Panc1 (cell line): ENCODE results near the gene C3orf33. TPM values are rescaled to one million over a fixed set of nuclear protein-coding genes. Genes with fewer than 3 reads are reported as not detected.

Source experiments
- ATAC-seq: fragments of 200-7000 bp; cut with Tn5 transposase; 2 replicates; pipeline ENCODE4 v1.9.1; 2020; ENCODE audit warnings: mild to moderate bottlenecking, moderate library complexity
- BruUV-seq: library from RNA; stranded (reverse); fragments of 400-500 nt; replicated peaks from 2 replicates; lab custom pipeline; 2021; lab: Mats Ljungman, UMichigan
- CTCF ChIA-PET: fragments of 300-600 bp; sonication (Branson Sonifier 250); formaldehyde crosslinking; loops from one replicate; lab custom pipeline; 2022; ENCODE audit warnings: antibody characterized with exemption; lab: Charles Lee
- POLR2A ChIA-PET: fragments of 300-600 bp; sonication (Branson Sonifier 250); formaldehyde crosslinking; loops from one replicate; lab custom pipeline; 2022; ENCODE audit warnings: antibody characterized with exemption; lab: Charles Lee
- DNase-seq: peaks from one replicate; pipeline ENCODE4 v3.0.0-alpha.2; 2010; ENCODE audit warnings: low read depth, low spot score
- H3K27ac ChIP-seq: 2 replicates; pipeline ENCODE4 v1.5.1; 2011; ENCODE audit warnings: mild to moderate bottlenecking, low read length, inconsistent platforms
- H3K27me3 ChIP-seq: fragments of 200-500 bp; sonication (Bioruptor generic); 2 replicates; pipeline ENCODE4 v1.6.0; 2014; ENCODE audit warnings: low read length, inconsistent platforms; ENCODE audit not compliant: control insufficient read depth, insufficient read depth
- H3K36me3 ChIP-seq: fragments of 200-500 bp; sonication (Bioruptor generic); 2 replicates; pipeline ENCODE4 v1.5.1; 2014; ENCODE audit warnings: inconsistent platforms, mild to moderate bottlenecking, low read length, moderate library complexity; ENCODE audit not compliant: control insufficient read depth, insufficient read depth
- H3K4me1 ChIP-seq: 2 replicates; pipeline ENCODE4 v1.5.1; 2011; ENCODE audit warnings: inconsistent platforms, mild to moderate bottlenecking, low read length, moderate library complexity; ENCODE audit not compliant: control insufficient read depth, insufficient read depth
- H3K4me3 ChIP-seq, 2 experiments: 2 replicates each; pipeline ENCODE4 v1.5.1; 2011 to 2012; ENCODE audit warnings: low read depth in 2 of 2, low read length in 2 of 2, mild to moderate bottlenecking in 2 of 2, inconsistent platforms in 1 of 2, moderate library complexity in 1 of 2
- H3K9me3 ChIP-seq: fragments of 200-500 bp; sonication (Bioruptor generic); 2 replicates; pipeline ENCODE4 v1.5.1; 2014; ENCODE audit warnings: low read depth, mild to moderate bottlenecking, inconsistent platforms, low read length, moderate library complexity; ENCODE audit not compliant: control insufficient read depth, insufficient read depth
- CTCF ChIP-seq: fragments of 450-650 bp; IDR thresholded peaks from 2 replicates; pipeline ENCODE4 v1.5.1; 2017; ENCODE audit warnings: mild to moderate bottlenecking
- POLR2AphosphoS5 ChIP-seq: IDR thresholded peaks from 2 replicates; pipeline ENCODE4 v1.6.1; 2012; ENCODE audit warnings: mild to moderate bottlenecking, low read depth, low read length, moderate library complexity
- SIN3A ChIP-seq: IDR thresholded peaks from 2 replicates; pipeline ENCODE4 v1.6.1; 2012; ENCODE audit warnings: low read depth, mild to moderate bottlenecking, low read length, moderate library complexity, borderline replicate concordance; ENCODE audit not compliant: insufficient read depth
- TCF7L2 ChIP-seq: IDR thresholded peaks from 2 replicates; pipeline ENCODE4 v1.6.1; 2011; ENCODE audit warnings: mild to moderate bottlenecking, low read depth, low read length, inconsistent platforms
- in situ Hi-C: cut with HindIII; loops from 2 replicates; pipeline ENCODE4 v1.10.0; 2016; ENCODE audit warnings: low sequenced_read_pairs, low pct_unique_long_range_greater_than_20kb
- intact Hi-C: fragments of 100-400 bp; cut with micrococcal nuclease; formaldehyde crosslinking; loops from one replicate; pipeline ENCODE4 v1.10.0; 2022; ENCODE audit not compliant: unreplicated experiment
- total RNA-seq: library from RNA; stranded (reverse); gene quantifications from one replicate; pipeline ENCODE4 v1.2.1, GENCODE V29; 2021; ENCODE audit not compliant: unreplicated experiment
- TF ChIP-seq, protein P1 (sequence below), 2 experiments: IDR thresholded peaks; 2 replicates each; pipeline ENCODE4 v1.6.1; 2011 to 2012; ENCODE audit warnings: low read depth in 2 of 2, control low read depth in 1 of 2, low read length in 1 of 2, mild to moderate bottlenecking in 1 of 2, moderate library complexity in 1 of 2; ENCODE audit not compliant: insufficient read depth in 1 of 2

C3orf33 gene
- total RNA-seq, 1 experiment from 2014 or later: 3.2 TPM

DNA sequence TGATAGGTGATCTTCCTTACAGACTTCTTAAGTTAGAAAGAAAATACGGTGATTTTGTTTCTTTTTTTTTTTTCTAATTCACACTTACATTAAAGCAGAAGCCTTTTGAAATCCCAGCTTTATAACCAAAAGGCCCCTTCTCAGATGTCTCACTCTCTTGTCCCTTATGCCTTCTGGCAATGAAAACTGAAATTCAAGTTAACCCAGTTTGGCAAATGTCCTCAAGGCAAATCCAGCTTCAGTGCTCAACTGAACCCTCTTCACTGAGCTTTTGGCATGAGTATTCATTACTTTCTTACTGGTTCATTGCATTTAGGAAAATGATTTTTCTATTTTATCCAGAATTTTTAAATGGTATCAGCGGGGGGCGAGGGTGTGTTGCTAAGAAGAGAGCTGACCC, 78.2 kb downstream of the C3orf33 start:
- H3K36me3 ChIP-seq: no peaks in the 10 kb centered on the region
- in situ Hi-C loops (no loop called here), intact Hi-C loops (no loop called here)
- BruUV-seq: no TSS peak
- no peak overlapping the region for H3K4me3 ChIP-seq
- POLR2A ChIA-PET: no interaction called here
- H3K27me3 ChIP-seq: no peaks in the 10 kb centered on the region
- no peaks in the 10 kb centered on the region for H3K4me1 ChIP-seq
- CTCF ChIA-PET: no interaction called here
- no peaks in the 10 kb centered on the region for H3K9me3 ChIP-seq
- H3K27ac ChIP-seq: no peak overlapping the region
- no peak for TF ChIP-seq TCF7L2
- no peak for TF ChIP-seq SIN3A
- TF ChIP-seq, protein P1, sequence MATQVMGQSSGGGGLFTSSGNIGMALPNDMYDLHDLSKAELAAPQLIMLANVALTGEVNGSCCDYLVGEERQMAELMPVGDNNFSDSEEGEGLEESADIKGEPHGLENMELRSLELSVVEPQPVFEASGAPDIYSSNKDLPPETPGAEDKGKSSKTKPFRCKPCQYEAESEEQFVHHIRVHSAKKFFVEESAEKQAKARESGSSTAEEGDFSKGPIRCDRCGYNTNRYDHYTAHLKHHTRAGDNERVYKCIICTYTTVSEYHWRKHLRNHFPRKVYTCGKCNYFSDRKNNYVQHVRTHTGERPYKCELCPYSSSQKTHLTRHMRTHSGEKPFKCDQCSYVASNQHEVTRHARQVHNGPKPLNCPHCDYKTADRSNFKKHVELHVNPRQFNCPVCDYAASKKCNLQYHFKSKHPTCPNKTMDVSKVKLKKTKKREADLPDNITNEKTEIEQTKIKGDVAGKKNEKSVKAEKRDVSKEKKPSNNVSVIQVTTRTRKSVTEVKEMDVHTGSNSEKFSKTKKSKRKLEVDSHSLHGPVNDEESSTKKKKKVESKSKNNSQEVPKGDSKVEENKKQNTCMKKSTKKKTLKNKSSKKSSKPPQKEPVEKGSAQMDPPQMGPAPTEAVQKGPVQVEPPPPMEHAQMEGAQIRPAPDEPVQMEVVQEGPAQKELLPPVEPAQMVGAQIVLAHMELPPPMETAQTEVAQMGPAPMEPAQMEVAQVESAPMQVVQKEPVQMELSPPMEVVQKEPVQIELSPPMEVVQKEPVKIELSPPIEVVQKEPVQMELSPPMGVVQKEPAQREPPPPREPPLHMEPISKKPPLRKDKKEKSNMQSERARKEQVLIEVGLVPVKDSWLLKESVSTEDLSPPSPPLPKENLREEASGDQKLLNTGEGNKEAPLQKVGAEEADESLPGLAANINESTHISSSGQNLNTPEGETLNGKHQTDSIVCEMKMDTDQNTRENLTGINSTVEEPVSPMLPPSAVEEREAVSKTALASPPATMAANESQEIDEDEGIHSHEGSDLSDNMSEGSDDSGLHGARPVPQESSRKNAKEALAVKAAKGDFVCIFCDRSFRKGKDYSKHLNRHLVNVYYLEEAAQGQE (IDR thresholded peaks at IDR 0.05; ENCODE audit: insufficient read depth in 1 of 2, low read depth in 2 of 2, low read length in 1 of 2): no peak
- TF ChIP-seq POLR2AphosphoS5: no peak
- no peak for TF ChIP-seq CTCF
- ATAC-seq (no peak), DNase-seq (no peak)

- H3K9me3 ChIP-seq: no peaks in the 10 kb centered on the region
- no TSS peak for BruUV-seq
- DNase-seq: no peak
- no peak for ATAC-seq
- intact Hi-C loops: no loop called here
- no peaks in the 10 kb centered on the region for H3K4me1 ChIP-seq
- no peaks in the 10 kb centered on the region for H3K27me3 ChIP-seq
- H3K4me3 ChIP-seq: no peak overlapping the region
- in situ Hi-C loops: no loop called here
- TF ChIP-seq, protein P1 (IDR thresholded peaks at IDR 0.05; ENCODE audit: insufficient read depth in 1 of 2, low read depth in 2 of 2, low read length in 1 of 2): no peak
- TF ChIP-seq TCF7L2: no peak
- TF ChIP-seq CTCF: no peak
- TF ChIP-seq POLR2AphosphoS5: no peak
- TF ChIP-seq SIN3A: no peak
- no peaks in the 10 kb centered on the region for H3K36me3 ChIP-seq
- ChIA-PET CTCF (no interaction called here), POLR2A (no interaction called here)
- H3K27ac ChIP-seq: no peak overlapping the region
Measured at GRCh38 chr3:155714295-155714718, 91.8 kb downstream of the C3orf33 start.
